Subcutaneous abdominal adipose tissue (tissue), 5 donors: ENCODE measurements around the gene ALX3.

ENCODE experiments used
- H3K27ac ChIP-seq: one replicate; pipeline ENCODE4 v1.7.0; 2013; ENCODE audit warnings: low read depth, mild to moderate bottlenecking, inconsistent platforms, low read length, moderate library complexity
- H3K27me3 ChIP-seq, 5 donors: one replicate each; pipeline ENCODE4 v1.7.0; 2013; ENCODE audit warnings: low read length in 5 of 5, inconsistent platforms in 1 of 5; ENCODE audit not compliant: control insufficient read depth in 5 of 5, insufficient read depth in 4 of 5
- H3K36me3 ChIP-seq, 5 donors: one replicate each; pipeline ENCODE4 v1.7.0; 2013; ENCODE audit warnings: low read length in 5 of 5; ENCODE audit not compliant: control insufficient read depth in 5 of 5, insufficient read depth in 5 of 5
- H3K4me1 ChIP-seq, 5 donors: one replicate each; pipeline ENCODE4 v1.7.0; 2013; ENCODE audit warnings: low read length in 5 of 5, mild to moderate bottlenecking in 3 of 5, moderate library complexity in 1 of 5; ENCODE audit not compliant: control insufficient read depth in 5 of 5, insufficient read depth in 5 of 5
- H3K4me3 ChIP-seq, 5 donors: one replicate each; pipeline ENCODE4 v1.7.0; 2013; ENCODE audit warnings: low read length in 5 of 5, low read depth in 1 of 5
- H3K9ac ChIP-seq, 5 donors: one replicate each; pipeline ENCODE4 v1.7.0; 2013; ENCODE audit warnings: low read length in 5 of 5, mild to moderate bottlenecking in 4 of 5, moderate library complexity in 3 of 5
- H3K9me3 ChIP-seq, 5 donors: one replicate each; pipeline ENCODE4 v1.7.0; 2013; ENCODE audit warnings: low read length in 5 of 5; ENCODE audit not compliant: control insufficient read depth in 5 of 5
- donor health status: healthy.
- donor health status: healthy.
- donor health status: healthy.
- donor health status: healthy.
- donor health status: healthy.

ALX3 gene

DNA sequence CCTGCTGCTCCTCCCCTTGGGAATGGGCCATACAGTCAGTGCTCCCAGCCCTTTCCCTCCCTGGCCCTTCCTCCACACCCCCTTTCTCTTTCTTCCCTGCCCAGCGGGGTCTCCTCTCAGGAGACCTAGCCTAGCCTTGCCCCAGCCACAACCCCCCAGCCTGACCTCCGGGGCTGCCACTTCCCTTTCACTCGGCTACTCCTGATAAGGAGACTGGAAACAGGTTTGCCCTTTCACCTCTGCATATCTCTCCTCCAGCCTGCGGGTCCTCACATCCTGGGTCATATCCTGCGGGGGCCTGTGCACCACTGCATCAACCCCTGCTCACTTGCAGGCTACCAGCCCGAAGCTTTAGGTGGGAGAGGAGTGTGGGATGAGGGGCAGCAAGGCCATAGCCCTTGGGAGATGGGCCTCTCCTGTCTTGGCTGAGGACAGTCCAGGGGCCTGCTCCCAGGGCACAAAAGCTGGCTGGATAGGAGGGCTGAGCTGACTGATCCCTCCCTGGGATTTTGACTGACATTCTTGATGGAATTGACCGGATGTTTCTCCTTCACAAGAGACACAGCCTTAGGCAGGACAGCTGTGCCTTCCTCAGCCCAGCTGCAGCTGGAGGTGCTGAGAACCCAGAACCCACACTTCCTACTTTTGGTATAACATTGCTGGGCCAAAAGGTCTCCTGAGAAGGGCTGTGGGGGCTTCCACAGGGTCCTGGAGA, 19.2 kb upstream of the ALX3 start:
- Histone ChIP-seq H3K4me3 (no peak overlapping the region), H3K36me3 (no peaks in the 10 kb centered on the region), H3K27ac (no peak overlapping the region), H3K9me3 (no peaks in the 10 kb centered on the region), H3K9ac (no peak overlapping the region), H3K4me1 (peaks cover 0 to 6% (median 2%) of the 10 kb centered on the region in 5 donors), H3K27me3 (peaks cover 0 to 13% (median 5%) of the 10 kb centered on the region in 5 donors)

DNA sequence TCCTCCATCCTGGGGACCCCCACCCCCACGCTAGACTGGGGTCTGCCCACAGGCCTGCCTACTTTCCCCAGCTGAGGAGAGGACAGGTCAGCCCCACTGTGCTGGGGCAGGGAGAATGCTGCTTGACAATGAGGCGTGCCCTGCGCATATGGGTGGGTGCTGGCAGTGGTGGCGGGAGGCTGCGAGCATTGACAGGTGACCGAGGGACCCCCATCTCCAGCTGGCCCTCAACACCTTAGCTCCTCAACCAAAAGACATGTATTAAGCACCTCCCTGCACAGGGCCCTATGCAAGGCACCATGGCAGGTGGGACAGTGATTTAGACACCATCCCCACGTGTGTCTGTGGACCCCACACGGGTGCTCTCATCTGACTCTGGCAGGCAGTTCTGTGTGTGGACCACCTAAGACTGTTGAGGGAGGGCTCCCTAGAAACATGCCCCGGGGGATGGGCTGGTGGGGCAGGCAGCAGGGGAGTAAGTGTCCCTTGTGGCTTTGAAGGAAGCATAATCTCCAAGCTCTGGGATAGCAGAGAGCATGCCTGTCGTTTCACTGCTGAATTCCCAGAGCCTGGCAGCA, 18.4 kb upstream of the ALX3 start:
- no peaks in the 10 kb centered on the region for H3K36me3 ChIP-seq
- H3K9ac ChIP-seq, result no peak overlapping the region
- H3K4me1 ChIP-seq, result peaks cover 0 to 15% (median 11%) of the 10 kb centered on the region in 5 donors
- H3K4me3 ChIP-seq, result no peak overlapping the region
- H3K9me3 ChIP-seq, result no peaks in the 10 kb centered on the region
- H3K27me3 ChIP-seq, result peaks cover 0 to 10% (median 3%) of the 10 kb centered on the region in 5 donors
- no peak overlapping the region for H3K27ac ChIP-seq

DNA sequence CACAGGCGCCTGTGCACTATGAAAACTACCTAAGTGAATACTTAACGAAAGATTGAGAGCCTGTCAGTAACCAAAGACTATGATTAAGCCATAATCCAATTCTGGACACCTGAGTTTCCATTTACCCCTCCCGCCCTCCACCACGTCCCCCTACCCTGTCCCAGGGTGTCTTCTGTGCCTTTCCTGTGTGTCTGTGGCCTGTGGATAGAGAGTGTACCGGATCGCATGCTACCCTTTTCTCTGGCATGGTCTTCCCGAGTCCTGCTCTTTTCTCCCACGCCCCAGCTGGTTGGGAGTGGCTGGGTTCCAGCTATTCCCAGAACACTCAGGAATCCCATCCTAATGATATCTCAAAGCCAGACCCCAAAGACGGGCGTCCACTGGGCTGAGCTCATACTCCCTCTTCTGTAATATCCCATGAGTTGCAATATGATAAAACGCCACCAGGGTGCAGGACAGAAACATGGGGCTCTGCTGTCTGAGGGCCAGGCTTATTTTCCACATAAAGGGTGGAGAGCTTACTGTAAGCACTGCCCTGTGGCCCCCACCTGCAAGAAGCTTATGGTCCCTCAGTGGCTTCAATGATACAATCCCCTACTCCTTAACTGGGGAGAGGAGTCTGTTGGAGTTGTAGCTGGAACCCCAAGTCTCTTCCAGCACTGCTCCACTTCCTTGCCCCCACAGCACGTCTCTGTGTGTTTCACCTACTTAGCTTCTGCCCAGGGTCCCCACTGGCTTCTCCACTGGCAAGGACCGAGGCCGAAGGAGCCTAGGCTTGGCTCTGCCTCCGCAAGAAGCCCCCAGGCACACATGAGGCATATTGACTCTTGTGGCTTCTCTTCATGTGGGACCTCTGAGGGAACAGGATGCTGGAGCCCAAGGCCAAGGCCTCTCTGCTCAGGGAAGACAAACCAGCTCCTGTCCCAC, 17.6 kb upstream of the ALX3 start:
- Histone ChIP-seq H3K9ac (no peak overlapping the region), H3K36me3 (no peaks in the 10 kb centered on the region), H3K27me3 (peaks cover 0 to 16% (median 3%) of the 10 kb centered on the region in 5 donors), H3K9me3 (no peaks in the 10 kb centered on the region), H3K4me1 (peaks cover 0 to 22% (median 19%) of the 10 kb centered on the region in 5 donors), H3K27ac (no peak overlapping the region), H3K4me3 (no peak overlapping the region)

DNA sequence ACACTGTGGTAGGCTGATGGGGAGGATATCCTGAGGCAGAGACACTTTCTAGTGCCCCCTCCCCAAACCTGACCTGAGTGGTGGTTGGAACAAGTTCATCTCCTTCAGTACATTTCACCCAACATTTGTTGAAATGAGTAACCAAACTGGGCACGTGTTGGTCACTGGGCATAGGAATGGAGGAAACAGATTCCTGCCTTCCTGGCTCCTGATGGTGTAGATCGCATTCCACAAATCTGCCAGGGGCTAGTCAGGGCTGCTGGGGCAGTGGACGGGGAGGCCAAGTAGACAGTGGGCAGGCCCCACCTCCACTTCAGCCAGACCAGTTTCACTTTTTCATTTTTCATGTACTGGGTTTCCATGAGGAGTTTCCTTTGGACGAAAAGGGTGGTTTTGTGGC, 16.5 kb upstream of the ALX3 start:
- Histone ChIP-seq H3K36me3 (no peaks in the 10 kb centered on the region), H3K9me3 (no peaks in the 10 kb centered on the region), H3K9ac (no peak overlapping the region), H3K27ac (no peak overlapping the region), H3K4me1 (peaks cover 0 to 25% (median 21%) of the 10 kb centered on the region in 5 donors), H3K4me3 (no peak overlapping the region), H3K27me3 (peaks cover 0 to 18% (median 5%) of the 10 kb centered on the region in 5 donors)

DNA sequence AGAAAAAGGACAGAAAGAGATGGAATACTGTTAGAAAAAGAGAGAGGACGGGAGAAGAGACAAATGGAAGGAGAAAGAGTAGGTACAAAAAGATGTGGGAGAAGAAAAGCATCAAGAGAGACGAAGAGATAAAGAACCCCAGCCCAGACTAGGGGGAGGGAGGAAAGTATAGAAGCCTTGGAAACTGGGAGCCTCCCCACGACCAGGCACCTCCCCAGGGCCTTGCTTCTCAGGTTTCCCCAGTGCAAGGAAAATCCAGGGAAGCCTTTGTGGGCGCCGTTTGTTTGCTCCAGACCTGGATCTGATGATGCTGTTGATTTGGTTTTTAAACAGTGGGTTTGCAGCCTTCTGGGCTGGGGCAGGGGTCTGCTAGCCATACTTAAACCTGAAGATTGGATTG, 15.2 kb upstream of the ALX3 start:
- H3K27me3 ChIP-seq, result peaks cover 0 to 18% (median 5%) of the 10 kb centered on the region in 5 donors
- H3K36me3 ChIP-seq, result no peaks in the 10 kb centered on the region
- no peak overlapping the region for H3K27ac ChIP-seq
- H3K9ac ChIP-seq, result no peak overlapping the region
- H3K9me3 ChIP-seq, result no peaks in the 10 kb centered on the region
- peaks cover 0 to 25% (median 21%) of the 10 kb centered on the region in 5 donors for H3K4me1 ChIP-seq
- H3K4me3 ChIP-seq, result no peak overlapping the region

DNA sequence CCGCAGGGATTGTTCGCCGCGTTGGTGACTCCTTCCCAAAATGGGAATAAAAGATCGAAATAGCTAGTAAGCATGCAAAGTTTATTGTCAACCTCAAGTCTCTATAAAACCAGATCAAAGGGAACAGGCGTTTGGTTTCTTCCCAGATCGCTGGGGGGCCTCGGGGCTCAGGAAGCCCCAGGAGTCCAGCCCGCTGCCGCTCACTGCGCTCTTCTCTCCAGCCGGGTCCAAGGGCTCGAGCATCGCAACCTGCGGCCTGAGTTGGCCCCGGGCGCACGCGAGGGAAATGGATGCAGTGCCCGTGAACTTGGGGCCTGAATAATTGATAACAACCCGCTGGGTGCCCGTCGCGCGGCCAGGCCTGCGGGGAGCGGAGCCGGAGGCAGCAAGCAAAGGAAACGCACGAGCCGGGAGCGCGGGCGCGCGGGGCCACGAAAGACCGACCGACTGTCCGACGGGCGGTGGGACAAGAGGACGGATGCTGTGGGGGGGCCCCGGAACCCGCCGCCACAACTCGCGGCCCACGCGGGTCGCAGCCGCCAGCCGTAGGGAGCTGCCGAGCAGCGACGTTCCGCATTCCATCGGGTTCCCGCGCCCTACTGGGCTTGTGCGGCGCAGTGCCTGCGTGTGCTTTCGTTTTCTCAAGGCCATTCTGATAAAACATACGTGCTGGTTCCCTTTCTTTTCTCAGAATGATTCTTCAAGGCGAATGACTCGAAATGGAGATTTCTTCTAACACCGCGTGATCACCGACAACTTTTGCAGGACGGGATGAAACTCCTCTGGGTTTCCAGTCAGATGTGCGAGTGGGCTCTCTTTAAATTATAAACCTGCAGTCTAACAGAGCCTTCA, 14.0 kb upstream of the ALX3 start:
- peak overlapping the region; percentile 13 for H3K27ac ChIP-seq
- no peaks in the 10 kb centered on the region for H3K36me3 ChIP-seq
- peaks cover 0 to 18% (median 5%) of the 10 kb centered on the region in 5 donors for H3K27me3 ChIP-seq
- peak overlapping the region; percentile 71 to 81 (median 73) for H3K4me3 ChIP-seq
- H3K9me3 ChIP-seq, result no peaks in the 10 kb centered on the region
- peak overlapping the region in 4 of 5 donors; percentile 57 to 76 (median 62) for H3K9ac ChIP-seq
- peaks cover 0 to 25% (median 21%) of the 10 kb centered on the region in 5 donors for H3K4me1 ChIP-seq

DNA sequence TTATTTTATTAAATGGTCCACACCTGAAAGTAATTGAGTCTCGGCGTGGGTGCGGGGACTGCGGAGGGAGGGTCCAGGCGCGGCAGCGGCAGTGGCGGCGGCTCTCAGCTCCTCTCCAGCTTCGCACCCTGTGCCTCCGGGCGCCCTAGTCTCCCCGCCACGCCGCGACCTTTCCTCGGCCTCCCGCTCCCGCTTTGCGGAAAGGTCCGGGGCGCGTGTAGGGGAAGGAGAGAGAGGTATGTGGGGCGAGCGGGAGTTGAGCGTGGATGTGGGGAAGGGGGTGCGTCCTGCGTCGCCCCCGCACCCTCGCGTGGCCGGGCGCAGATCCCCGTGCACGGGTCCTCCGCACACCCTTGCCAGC, 13.4 kb upstream of the ALX3 start:
- peak overlapping the region; percentile 13 for H3K27ac ChIP-seq
- H3K27me3 ChIP-seq, result peaks cover 0 to 13% (median 5%) of the 10 kb centered on the region in 5 donors
- peaks cover 0 to 25% (median 21%) of the 10 kb centered on the region in 5 donors for H3K4me1 ChIP-seq
- H3K9ac ChIP-seq, result peak overlapping the region in 3 of 5 donors; percentile 40 to 76 (median 65)
- no peaks in the 10 kb centered on the region for H3K9me3 ChIP-seq
- H3K4me3 ChIP-seq, result peak overlapping the region; percentile 66 to 81 (median 73)
- H3K36me3 ChIP-seq, result no peaks in the 10 kb centered on the region

DNA sequence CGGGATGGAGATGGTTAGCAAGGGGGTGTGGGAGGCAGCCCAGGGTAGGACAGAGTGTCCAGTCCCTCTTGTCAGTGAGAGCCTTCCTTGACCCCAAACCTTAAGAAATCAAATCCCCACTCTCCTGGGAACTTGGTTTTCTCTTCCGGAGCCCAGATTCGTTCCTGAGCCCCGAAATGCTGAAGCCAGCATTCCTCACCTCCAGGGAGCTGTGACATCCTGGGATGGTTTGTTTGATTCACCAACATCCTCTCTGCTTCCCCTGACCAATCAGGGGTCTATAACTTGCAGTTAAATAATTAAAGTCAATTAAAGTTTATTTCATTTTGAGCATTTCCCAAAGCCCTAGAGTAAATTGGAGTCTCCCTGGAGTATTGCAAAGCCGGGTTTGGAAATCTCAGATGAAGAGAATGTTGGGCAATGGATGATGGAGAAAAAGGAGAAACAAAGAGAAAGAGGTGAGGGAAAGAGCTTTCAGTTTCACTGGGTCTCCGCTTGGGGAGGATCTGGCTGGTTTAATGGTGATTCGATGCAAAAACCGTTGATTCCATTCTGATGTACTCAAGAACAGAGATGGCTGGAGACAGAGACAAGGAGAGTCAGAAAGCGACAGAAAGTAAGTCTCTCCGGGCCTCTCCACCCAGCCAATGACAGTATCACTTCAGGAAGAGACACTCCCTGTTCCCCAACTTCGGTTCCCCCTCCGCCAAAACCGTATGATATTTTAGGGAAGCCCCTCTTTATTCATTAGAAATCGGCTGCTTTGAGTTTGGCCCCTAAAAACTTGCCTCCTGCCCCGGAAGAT, 12.8 kb upstream of the ALX3 start:
- Histone ChIP-seq H3K4me3 (peak overlapping the region; percentile 66 to 81 (median 73)), H3K4me1 (peaks cover 0 to 25% (median 21%) of the 10 kb centered on the region in 5 donors), H3K9me3 (no peaks in the 10 kb centered on the region), H3K9ac (peak overlapping the region in 4 of 5 donors; percentile 28 to 65 (median 50)), H3K27ac (peak overlapping the region; percentile 13), H3K36me3 (no peaks in the 10 kb centered on the region), H3K27me3 (peaks cover 3 to 10% (median 4%) of the 10 kb centered on the region in 5 donors)

DNA sequence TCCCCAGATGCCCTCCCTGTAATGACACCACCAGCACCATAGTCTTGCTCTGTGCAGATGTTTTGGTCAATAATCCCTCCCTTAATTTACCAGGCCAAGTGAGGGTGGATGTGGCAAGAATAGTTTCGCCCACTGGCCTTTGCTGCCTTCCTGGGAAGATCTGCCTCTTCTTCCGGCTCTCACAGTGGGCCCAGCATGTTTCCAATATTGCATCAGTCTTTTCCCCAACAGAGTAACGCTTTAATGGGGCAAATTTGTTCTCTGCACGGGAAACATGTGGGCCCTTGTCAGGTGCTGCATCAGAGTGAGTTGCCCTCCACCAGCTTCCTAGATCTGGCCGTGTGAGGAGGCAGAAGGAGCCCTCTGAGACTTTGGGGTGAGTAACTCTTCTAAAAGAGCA, 12.0 kb upstream of the ALX3 start:
- H3K4me1 ChIP-seq, result peaks cover 0 to 25% (median 21%) of the 10 kb centered on the region in 5 donors
- H3K27ac ChIP-seq, result no peak overlapping the region
- H3K27me3 ChIP-seq, result peaks cover 0 to 10% (median 4%) of the 10 kb centered on the region in 5 donors
- no peaks in the 10 kb centered on the region for H3K9me3 ChIP-seq
- H3K9ac ChIP-seq, result no peak overlapping the region
- no peak overlapping the region for H3K4me3 ChIP-seq
- H3K36me3 ChIP-seq, result no peaks in the 10 kb centered on the region
